NCI-H460 (cell line): Measurements from ENCODE around the gene CCDC179. TPM values are rescaled to one million over a fixed set of nuclear protein-coding genes. Genes with fewer than 3 reads are reported as not detected.

Experiments
- DNase-seq: peaks from one replicate; pipeline ENCODE4 v3.0.0-alpha.2; 2016; ENCODE audit warnings: low read depth; ENCODE audit errors: extremely low read depth
- total RNA-seq: library from RNA; depleted of rRNA; stranded (reverse); fragments of >200 nt; shearing (Covaris generic); gene quantifications from 2 replicates; pipeline ENCODE4 v1.2.3, GENCODE V29; 2014; rRNA removed

The CCDC179 gene
- total RNA-seq, 1 experiment from 2014 or later: not detected

DNA sequence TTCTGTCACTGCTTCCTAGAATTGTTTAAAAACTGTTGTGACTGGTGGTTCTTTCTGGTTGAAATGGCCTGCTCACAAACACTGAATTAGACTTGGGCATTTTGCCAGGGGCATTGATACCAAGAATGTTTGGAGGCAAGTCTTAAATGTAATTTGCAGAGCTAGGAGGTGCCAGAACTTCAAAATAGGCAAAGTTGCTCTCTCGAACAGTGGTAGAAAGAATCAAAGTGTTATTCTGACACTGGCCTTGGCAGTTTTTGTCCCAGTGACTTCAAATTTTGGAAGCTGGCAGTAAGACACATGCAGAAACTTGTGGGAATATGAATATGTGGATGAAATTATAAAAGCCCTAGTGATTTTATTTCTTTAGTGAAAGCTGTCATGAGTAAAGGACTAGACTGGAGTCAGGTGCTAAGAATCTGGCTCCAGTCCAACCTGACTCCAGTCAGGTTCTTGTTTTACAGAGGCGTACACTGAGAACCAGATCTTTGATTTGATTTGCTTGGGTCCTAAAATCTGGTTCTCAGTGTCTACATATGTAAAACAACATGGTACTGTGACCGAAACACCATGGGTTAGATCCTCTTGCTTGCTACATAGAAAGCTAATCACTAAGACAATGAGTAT, 51.6 kb downstream of the CCDC179 start:
- no peak for DNase-seq

DNA sequence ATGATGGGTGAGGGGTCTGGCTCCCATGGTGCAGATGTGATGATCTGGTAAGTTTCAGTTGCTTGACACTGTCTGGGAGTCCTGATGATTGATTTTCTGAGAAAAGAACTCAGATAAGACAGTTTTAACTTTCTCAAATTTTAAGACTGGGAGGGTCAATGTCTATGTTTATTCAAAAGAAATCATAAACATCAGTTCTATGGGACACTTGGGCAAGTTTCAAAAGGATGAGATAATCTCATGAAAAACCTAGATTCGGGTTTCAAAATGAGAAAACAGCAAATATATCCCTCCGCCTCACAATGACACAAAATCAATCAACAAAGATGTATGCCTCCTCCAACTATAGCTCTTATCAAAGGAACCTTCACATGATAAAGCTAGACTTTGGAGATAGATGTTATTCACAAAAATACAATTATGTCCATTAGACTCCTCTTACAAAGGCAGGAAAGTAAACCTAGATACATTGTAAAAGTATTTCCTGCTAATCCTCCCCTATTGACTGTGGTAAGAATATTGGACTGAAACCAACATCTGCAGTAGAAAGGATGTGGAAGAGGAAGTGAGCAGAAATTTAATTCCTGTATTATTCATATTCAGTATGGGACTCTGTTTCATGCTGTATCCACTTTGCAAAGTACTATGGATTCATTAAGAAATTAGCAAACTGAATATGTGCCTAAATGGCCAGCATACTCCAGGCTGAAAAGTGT, 52.3 kb downstream of the CCDC179 start:
- no peak for DNase-seq

DNA sequence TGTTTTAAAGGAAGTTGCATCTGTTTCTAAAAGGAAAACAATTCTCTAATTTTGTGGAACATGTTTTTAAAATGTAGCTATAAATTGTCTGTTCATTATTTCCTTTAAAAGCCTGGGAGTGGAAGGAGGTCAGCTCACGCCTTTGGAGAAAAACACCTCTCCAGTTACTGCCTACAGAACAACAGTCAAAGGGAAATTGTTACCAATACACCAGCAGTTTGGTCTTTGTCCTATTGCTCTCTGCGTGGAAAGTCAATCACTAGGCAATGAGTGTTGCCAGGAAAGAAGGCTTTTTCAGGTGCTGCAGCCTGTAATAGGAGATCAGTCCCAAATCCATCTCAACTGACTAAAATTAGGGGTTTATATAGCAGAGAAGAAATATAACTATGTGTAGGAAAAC, 52.9 kb downstream of the CCDC179 start:
- DNase-seq: no peak

DNA sequence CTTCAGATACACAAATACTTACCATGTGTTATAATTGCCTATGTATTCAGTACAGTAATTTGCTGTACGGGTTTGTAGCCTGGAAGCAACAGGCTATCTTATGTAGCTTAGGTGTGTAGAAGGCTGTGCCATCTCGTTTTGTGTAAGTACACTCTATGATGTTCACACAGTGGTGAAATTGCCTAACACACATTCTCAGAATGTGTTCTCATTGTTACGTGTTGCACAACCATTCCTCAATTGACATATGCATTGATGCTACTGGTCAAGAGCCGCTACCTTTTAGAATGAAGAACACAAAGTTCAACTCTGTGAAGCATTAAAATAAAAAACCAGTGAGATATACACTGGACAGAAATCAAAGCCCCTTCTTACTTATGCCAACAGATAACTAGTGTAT, 57.4 kb downstream of the CCDC179 start:
- DNase-seq: no peak

DNA sequence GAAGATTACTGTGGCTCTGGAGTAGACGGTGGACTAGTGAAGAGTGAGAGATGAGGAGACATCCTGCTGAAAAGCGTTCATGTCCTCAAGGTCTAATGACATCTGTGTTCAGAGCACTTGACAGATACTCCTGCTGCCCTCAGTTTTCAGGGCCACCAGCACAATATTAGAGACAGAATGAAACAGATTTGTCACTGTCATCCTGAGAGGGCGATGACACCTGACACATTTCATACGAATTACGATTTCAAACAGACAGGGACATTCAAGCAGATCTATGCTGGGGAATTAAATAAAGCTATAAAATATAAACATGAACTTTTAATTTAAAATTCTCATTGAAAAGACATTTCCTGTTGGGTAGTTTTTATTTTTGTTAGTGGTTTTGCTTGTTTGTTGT, 59.8 kb downstream of the CCDC179 start:
- DNase-seq: no peak

DNA sequence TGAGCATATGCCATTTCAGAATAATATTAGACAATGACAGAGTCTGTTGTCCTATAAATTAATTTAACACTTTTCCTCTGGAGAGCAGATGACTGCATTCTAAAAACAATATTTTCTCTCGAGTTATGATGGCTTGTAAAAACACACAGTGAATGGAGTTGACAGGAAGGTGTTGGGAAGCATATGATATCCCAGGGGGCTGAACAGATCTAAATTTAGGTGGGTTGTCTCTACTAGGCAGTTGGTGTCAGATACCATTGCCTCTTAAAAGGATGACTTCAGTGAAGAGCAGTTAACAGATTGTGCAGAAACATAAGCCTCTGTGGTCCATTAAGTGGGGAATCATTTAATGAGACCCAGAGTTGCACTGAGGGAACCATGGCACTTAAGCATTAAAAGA, 61.4 kb downstream of the CCDC179 start:
- no peak for DNase-seq

DNA sequence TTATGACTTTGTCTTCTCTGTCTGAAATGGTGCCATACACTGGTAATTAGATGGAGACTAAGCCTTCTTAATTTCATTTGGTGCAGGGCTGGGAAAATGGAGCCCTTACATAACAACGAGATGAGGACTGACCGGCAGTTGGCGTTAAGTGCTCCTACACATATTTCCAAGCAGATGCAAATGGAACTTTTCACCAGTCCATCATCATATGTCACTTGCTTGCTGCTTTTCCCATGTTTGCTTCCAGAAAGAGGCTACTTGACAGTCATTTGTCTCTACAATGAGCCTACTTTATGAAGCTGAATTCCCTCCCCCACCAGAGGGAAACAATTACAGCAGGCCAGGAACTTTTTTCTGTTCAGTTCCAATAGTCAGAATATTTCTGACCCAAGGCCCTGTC, 63.2 kb downstream of the CCDC179 start:
- DNase-seq: no peak

Other genes with a start within 250 kb of the CCDC179 start
- gene FANCF, start 234.7 kb downstream of the CCDC179 start, total RNA-seq: 10.6 and 12.4 TPM in 2 replicates
- gene GAS2, start 193.9 kb downstream of the CCDC179 start, total RNA-seq: 0.77 and 1.2 TPM in 2 replicates
- 10.7 and 14.0 TPM in 2 replicates for gene SVIP, start 30.7 kb downstream of the CCDC179 start, total RNA-seq